Measurements from ENCODE around the gene HIC1.
"Not testable (repeated sequence)": the region's sequence is repeated elsewhere in the genome, so short reads cannot be mapped to it uniquely, and the experiment has no call there.

The HIC1 gene, protein sequence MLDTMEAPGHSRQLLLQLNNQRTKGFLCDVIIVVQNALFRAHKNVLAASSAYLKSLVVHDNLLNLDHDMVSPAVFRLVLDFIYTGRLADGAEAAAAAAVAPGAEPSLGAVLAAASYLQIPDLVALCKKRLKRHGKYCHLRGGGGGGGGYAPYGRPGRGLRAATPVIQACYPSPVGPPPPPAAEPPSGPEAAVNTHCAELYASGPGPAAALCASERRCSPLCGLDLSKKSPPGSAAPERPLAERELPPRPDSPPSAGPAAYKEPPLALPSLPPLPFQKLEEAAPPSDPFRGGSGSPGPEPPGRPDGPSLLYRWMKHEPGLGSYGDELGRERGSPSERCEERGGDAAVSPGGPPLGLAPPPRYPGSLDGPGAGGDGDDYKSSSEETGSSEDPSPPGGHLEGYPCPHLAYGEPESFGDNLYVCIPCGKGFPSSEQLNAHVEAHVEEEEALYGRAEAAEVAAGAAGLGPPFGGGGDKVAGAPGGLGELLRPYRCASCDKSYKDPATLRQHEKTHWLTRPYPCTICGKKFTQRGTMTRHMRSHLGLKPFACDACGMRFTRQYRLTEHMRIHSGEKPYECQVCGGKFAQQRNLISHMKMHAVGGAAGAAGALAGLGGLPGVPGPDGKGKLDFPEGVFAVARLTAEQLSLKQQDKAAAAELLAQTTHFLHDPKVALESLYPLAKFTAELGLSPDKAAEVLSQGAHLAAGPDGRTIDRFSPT

DNA sequence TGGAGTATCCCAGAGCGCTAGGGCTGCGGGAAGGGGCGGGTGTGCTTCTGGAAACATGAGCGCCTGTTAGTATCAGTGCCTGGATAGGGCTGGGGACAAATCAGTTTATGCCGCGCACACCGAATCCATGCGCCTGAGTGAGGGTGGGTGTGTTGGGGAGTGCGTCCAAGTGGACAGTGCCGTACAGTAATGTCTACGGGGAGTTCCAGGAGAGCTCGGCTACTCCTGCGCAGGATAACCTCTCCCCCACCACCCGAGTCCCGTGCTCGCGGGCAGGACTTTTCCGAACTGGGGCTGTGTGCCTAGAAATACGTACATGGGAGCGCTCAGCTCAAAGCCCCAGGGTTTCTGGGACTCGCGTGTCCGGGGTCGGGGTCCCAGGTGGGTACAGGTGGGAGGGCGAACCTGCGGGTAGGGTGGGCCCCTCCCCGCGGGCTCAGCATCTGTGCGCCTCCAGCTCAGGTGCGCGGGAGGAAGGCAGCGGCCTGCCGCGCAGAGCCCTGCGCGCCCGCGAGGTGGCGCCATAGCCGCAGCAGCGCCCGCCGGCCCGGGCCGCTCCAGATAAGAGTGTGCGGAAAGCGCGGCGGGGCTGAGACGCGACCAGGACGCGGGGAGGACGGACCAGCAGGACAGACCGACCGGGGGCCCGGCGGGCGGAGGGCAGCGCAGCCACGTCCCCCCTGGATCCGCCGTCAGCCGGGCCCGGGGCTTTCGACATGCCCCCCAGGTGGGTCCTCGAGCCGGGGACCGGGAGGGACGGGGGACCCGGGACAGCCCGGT is at the start of gene HIC1:
Gene HIC1 (plus strand): TSS at position 592 of the 780 bp plus-strand sequence. CDS start 1,588 bp downstream, outside the sequence.
- DNase-seq = peak; percentile 84

DNA sequence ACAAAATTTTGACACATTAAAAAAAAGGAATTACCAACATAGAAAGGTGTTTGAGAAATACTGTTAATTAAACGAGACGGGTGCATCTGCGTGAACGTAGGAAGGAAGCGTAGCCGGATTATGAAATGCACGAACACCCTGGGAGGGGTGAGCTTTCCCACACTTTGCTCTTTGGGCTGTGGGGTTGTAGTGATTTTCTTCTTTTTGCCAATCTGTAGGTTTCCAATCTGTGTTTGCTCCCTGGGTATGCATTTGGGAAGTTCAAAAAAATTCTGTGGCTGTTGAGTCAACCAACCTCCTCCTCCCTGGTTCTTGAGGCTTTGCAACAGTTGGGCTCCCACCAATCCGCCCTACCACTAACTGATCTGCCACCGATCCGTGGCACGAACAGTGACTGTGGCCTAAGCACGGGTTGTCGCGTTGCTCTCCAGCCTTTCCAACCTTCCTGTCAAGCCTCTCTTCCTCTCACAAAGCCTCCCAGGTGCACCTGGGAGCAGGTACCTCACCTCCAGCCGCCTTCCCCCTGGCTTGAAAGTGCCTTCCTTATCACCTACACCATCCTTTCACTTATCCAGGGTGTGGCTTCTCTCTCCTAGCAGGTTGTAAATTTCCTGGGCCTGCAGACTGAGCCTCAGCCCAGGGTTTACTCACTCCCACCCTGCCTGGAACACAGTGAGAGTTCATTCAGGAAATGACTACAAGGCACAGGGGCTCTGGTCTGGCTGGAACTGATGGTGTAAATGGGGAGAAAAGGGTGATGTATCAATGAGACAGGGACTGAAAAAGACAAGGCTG is 46.4 kb upstream of the HIC1 start:
- no peak for DNase-seq

DNA sequence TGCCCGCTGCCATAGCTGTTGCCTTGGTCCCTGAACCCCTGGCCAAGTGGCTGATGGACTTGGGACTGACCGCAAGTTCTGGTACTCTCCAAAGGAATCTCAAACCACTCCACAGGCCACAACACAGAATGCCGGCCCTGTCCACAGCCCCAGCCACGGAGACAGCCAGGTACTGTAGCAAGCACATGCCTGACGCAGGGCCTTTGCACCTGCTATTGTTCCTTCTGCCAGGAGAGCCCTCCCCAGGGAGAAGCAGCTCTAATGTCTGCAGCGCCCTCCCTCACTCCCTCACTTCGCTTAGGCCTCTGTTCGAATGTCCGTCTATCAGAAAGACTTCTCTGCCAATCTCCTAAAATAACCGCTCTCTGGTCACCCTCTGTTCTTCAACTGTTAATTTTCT is 45.2 kb upstream of the HIC1 start:
- no peak for DNase-seq

DNA sequence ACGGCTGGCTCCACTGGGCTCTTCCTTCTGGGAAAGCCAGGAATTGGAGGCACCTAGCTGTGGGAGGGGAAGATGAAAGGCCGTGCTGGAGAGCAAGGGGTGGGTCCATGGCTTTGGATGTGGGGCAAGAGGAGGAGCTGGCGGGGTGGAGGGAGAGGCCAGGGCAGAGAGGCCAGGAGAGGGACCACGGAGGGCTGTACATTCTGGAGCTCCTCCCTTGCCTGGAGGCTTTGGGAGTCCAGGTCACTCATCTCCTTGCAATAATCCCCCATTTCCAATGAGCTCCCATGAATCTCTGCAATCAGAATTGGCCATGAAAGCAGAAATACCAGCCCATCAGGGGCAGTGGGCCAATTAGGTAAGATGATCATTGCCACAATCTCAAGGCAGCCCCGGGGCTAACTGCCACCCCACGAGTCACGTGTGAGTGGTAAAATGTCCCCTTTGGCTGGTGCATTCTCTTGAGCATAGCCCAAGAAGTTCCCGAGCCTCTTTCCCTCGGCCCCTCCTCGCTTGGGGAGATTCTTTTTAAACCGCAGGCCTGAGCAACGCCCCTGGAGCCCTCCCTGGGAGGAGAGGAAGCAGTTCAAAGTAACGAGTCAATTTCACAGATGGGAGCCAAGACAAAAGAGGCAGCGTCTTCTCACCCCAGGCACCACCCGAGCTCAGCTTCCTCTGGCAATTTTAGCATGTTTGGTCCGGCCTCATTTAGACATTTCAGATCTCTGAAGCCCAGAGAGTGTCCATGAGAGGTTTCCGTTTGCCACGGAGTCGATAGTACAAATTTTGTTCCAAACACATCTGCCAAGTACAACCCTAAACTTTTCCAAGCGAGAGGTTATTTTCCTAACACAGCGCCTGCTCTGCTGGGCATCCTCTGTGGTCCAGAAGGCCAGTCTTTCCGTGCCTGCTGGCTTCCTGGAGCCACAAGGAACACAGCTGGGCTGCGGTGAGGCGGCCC is 43.2 kb upstream of the HIC1 start:
- no peak for DNase-seq

DNA sequence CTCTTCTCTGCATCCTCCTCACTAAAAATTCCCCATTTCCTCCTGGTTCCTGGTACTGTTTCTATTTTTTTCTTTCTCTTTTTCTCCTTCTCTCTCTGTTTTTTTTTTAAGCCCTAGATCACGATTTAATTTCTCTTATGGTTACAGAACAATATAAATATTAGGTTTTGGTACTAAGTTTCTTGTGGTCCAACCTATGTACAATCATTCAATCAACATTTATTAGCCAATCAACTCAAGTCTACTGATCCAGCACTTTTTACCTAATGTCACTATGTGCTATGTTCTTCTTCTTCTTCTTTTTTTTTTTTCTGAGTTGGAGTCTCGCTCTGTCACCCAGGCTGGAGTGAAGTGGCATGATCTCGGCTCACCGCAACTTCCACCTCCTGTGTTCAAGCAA is 42.4 kb upstream of the HIC1 start:
- DNase-seq = no peak

DNA sequence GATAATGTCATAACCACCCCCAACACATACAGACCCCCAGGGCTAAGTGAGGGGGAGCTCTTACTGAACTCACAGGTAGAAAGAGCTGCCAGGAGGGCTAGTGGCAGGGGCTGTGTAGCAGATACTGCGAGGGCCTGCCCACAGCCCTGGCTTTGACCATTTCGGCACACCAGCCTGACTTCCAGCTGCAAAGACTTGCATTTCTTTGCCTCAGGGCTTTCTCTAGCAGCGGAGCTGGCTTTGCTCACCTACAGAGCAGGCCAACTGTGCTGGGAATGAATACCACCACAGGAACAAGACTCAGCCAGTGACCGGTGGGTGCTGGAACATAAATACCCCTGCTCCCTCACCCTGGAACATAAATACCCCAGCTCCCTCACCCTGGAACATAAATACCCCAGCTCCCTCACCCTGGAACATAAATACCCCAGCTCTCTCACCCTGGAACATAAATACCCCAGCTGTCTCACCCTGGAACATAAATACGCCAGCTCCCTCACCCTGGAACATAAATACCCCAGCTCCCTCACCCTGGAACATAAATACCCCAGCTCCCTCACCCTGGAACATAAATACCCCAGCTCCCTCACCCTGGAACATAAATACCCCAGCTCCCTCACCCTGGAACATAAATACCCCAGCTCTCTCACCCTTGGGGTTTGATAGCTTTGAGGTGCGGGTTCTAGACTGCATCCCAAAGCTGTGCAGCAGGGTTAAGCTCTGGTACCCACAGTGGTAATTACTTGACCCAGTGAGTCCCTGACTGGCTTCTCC is 41.5 kb upstream of the HIC1 start:
- DNase-seq = not testable (repeated sequence)

DNA sequence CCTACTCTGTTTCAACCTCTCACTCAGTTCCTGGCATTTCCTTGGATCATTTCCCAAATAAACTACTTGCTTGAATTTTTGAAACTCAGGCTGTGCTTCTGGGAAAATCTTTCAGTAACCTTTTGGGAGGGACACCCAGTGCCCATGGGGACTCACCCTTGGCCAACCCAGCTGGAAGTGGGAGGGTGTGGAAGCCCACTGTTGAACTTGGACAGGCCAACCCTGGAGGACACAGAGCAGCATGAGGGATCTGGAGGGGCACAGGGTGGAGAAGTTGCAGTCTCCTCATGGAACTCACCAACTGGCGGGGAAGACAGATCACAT is 40.9 kb upstream of the HIC1 start:
- no peak for DNase-seq

DNA sequence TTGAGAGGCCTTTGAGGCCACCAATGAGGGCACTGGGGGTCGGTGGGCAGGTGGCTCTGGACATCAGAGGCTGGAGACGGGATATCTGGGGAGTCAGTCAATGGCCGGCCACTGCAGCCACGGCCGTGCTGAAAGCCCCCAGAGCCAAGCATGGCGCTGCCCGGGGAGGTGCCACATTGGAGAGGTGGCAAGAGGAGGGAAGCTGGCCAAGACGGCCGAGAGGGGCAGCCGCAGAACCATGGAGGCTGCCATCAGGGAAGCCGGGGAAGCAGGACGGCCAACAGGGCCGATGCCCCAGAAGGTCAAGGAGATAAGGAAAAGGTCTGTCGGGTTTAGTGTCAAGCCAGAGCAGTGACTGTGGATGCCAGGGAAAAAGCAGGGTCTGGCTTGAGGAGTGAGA is 39.6 kb upstream of the HIC1 start:
- no peak for DNase-seq

DNA sequence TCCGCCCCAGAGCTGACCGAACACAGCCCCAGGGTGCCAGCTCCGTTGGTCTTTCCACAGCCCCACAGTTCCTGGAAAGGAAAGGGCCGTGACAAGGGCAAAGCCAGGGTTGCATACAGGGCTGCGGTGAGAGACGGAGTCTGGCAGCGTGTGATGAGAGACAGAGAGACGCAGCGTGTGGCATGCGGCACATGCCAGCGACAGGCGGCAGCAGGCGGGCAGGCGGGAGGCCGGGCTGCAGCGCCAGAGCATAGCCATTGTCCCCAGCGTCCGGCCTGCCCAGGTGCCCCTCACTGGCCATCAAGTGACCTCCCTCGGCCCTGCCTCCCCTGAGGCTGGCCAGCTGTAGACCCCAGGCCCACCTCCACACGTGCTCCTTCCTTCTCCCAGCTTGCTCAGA is 38.4 kb upstream of the HIC1 start:
- DNase-seq = no peak

DNA sequence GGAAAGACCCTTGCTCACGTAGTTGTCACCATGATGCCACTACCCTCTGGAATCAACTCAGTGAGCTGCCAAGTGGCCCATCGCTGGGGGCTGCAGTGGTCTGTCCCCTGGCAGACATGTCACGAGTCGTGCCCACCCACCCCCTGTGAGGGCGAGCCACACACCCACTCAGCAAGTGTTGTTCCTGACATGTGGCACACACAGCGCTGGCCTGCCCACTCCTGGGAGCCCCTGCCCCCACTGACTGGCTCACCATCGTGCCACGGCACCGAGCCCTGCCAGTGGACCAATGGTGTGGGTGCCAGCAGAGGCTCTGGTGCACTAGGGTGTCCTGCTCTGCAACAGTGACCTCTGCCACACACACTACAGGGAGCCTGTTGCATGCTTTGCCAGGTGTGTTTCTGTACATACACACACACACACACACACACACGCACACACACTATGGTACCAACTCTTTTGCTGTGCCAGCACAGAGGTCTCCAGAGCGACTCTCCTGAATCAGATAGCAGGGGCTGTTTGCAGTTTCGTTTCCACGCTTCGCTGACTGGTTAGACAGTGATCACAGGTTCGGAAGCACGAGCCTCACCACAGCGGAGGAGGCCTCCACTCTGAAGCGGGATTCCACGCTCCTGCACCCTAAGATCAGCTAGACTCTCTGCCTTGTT is 37.5 kb upstream of the HIC1 start:
- DNase-seq = no peak

DNA sequence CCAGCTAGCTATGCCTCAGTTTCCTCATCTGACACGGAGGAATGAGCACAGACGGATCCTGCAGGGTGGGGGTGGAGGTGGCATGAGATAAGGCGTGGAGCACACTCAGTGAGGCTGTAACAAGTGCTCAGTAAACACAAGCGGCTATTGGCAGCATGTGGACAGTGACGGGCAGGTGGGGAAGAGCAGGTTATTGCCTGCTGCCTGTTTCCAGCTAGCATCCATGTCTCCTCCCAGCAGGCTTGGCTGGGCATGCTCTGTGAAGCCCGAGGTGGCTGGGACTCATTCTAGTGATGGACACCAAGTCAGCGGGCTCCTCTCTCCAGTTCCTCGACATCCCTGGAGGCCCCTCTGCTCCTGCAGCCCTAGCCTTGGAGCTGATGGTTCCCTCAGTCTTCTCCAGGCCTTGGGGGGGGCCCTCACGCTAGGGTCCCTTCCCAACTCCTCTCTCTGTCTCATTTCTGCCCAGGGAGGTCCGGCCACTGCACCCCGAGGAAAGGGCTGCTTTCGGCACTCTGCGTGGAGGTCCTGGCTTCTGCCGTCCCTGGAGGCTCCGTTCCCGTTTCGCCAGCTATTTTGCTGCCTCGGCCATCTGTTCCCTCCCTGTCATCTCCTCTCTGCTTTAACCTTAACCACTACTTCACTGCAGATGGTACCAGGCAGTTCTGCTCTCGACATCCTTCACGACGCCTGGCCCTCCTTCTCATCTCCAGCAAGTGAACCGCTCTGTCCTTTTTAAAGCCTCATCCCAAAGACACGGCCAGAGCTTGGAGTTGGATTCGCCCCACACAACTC is 36.0 kb upstream of the HIC1 start:
- DNase-seq = no peak

DNA sequence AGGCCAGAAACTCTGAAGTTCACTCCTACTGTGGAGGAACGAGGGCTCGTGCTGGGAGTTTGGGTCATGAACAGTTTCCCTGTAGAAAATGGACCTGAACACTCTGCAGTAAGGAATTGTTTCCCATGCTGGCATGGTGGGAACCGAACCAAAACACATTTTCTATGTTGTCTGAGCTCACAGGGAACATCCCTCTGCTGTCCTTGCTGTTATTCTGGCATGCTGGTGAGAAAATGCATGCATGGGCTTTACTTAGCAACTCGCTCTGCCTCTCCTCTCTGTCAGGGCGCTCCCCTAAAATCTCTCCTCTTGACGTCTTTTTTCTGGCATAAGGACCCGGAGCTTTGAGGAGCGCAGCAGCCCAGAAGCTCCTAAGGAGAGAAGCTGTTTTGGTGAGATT is 35.2 kb upstream of the HIC1 start:
- DNase-seq = no peak

DNA sequence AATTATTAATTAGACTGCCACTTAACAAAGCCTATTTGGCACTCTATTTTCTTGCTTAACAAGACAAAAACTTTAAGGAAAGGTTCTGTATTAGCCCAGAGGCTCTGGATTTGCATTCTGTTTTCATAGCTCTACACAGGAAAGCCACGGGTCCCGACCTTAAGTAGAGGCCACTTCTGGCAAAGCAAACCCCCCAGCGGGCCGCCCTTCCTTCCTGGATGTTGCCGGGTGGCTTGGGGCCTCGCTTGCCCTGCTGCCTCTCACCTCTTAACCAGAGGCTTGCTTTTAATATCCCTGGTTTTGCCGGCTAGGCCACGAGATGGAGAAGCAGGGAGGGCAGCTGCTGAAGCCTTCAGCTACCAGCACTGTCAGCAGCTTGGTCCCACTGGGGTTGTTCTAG is 34.2 kb upstream of the HIC1 start:
- no peak for DNase-seq

DNA sequence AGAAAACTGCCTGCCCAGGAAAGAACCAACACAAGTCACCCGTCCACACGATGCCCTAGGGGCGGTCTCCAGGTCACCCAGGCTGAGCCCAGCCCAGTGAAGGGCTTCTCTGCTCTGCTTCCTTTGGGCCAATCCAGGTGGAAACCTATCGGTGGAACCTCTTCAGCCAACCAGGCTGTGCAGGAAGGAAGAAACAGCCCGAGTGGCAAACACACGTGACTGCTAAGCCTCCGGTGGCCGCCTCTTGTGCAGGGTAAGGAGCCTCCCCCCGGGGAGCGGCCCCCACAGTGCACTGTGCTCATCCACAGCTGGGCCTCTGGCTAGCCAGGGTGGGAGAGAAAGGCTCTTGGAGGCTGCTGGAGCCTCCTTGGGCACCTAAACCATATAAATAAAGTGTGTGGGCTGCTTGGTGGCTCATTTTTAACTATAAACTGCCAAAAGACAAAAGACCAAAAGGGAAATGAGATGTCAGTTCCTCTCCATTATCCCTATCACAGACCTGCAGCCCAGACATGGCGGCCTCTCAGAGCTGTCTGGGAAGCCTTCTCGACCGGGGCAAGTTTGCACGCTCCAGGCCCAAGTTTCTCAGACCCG is 32.2 kb upstream of the HIC1 start:
- no peak for DNase-seq

DNA sequence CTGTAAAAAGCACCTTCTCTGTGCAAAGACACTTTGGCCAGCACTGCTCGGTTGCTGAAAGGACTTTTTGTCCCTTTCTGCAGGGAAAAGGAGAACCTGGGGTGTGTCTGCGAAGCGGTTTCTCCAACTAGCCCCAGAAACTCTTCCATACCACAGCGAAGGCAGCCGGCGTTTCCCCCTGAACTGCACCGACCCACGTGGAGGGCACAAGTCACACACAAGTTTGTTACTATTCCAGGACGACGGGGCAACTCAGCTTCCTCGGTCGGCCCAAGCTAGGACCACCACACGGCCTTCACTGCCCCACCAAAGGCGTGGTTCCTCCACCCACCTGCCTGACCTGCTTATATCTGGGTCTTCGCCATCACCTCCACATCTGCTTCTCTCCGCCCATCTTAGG is 31.6 kb upstream of the HIC1 start:
- no peak for DNase-seq

DNA sequence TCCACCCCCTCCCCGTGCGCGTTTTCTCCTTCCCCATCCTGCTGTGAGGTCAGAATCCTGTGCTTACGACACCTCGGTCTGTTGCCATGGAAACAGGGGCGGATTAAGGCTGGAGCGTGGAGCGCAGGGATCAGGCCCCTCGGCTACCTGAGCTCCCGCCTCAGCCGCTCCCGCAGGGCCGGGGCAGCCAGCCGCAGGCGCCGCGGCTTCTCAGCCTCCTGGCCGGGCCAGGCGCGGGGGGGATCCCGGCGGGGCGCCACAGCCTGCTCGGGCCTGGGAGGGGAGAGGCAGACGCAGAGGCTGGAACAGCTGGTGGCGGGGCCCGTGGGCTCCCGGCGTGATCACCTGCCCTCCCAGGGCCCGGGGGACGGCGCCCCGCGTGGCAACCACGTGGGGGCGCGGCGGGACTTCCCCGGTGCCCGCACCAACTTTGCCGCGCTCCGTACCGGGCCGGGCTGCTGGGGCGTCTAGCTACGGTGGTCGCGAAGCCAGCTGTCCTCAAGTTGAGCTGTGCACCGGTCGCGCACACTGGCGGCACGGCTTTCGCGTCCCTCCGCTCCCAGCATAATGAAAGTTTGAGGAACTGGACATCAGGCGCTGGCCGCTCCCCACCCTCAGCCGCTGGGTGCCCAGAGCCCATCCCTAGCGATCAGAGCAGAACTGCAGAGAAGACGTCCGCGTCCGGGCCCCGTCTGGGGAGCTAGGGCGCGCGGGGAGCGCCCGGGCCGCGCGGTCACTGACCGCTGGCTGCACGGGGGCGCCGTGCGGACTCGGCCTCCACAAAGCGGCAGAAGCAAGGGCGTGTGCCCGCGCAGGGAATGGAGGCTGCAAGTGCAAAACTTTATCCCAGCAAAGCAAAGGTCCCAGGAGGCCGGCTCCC is 31.0 kb upstream of the HIC1 start:
- peak; percentile 41 for DNase-seq

DNA sequence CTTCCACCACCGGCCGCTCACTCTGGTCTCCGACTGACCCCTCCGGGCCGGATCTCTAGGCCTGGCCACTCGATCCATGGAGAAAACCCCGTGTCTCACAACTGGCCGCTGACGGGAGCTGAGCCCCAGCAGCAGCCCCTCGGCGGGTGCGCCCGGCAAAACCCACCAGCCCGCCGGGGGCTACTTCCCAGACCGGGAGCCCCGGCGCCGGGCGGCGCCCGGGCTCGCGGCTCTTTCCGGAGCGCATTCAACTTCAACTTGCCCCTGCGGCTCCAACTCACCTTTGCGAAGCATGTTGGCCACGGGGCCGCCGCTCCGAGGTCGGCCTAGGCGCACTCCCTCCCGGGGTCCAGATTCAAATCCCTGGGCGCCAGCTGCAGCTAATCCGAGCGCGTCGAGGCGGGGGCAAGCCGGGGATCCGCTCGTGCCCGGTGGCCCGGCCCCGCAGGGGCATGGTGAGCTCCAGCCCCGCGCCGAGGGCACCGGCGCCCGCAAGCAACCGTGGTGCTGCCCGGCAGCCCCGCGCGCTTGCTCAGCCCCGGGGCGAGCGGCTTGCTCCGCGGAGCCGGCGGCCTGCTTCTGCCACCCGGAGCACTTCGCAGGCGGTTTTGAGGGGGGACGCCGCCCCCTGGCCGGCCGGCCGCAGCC is 30.2 kb upstream of the HIC1 start:
- DNase-seq = no peak

DNA sequence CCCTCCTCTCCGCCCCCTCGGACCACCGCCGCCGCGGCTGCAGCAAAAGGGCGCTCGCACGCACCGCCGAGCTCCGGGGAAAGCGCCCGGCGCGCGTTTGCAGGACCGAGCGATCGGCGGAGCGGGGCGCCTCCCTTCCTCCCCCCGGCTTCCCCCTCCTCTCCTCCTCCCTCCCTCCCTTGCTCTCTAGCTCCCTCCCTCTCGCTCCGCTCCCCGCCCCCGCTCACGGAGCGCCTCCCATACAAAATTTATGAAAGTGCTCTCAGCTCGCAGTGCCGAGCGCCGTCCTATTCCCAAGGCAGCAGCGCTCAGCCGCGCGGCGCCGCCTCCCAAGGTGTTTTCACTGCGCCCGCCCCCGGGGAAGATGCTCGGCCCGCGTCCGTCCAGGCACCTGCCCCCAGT is 29.7 kb upstream of the HIC1 start, which contains the start of gene RTN4RL1:
Gene RTN4RL1 (minus strand): TSS at position 115 of the 402 bp plus-strand sequence. CDS start 469 bp downstream, outside the sequence.
- DNase-seq = peak; percentile 67
